Liver (tissue), 3 donors: ENCODE results near the gene EML4.

ENCODE experiments used
- NR2F2 ChIP-seq: IDR thresholded peaks from 2 replicates; pipeline ENCODE4 v1.6.1; 2016; ENCODE audit warnings: antibody characterized with exemption
- TAF1 ChIP-seq: conservative IDR thresholded peaks from 2 replicates; pipeline ENCODE4 v1.6.1; 2016; ENCODE audit warnings: antibody characterized with exemption, mild to moderate bottlenecking
- TF ChIP-seq, protein P1 (sequence below): fragments of 150-350 bp; IDR thresholded peaks from 2 replicates; pipeline ENCODE4 v1.5.1; 2017; ENCODE audit warnings: improper control_type of control experiment, low read depth, low read length; ENCODE audit not compliant: missing input control
- TF ChIP-seq, protein P2 (sequence below): IDR thresholded peaks from 2 replicates; pipeline ENCODE4 v1.6.1; 2016; ENCODE audit warnings: antibody characterized with exemption, mild to moderate bottlenecking
- donor health status: healthy.
- donor health status: healthy.

DNA sequence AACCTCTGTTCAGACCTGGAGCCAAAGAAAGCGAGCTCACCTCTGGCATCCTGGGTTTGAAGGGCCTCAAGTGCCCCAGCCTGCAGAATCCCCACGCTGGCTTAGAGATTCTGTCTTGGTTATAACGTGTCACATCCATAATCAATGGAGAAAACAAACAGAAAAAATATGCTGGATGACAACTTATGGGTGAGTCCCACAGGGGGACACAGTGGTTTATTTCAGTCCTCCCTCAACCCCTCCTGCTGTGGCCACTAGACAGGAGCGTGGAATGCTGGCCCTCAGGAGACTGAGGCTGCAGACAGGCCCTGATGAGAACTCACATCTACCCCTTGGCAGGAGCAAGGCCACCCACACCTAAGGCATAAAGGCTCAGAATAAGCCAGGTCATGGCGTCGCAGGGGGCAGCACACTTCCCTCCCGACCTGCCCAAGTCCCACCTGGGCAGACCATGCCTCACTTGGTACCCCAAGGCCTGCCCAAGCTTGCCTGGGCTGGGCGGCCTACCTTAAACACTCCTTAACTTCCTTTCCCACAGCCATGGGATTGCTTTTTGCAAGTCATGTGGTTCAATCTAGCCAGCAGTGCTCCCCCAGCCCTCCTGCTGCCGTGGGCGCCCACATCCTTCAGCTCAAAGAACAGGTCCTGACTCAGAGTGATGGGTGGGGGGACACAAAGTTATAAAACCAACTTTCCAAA is 171.9 kb downstream of the EML4 start:
- TF ChIP-seq, protein P1, sequence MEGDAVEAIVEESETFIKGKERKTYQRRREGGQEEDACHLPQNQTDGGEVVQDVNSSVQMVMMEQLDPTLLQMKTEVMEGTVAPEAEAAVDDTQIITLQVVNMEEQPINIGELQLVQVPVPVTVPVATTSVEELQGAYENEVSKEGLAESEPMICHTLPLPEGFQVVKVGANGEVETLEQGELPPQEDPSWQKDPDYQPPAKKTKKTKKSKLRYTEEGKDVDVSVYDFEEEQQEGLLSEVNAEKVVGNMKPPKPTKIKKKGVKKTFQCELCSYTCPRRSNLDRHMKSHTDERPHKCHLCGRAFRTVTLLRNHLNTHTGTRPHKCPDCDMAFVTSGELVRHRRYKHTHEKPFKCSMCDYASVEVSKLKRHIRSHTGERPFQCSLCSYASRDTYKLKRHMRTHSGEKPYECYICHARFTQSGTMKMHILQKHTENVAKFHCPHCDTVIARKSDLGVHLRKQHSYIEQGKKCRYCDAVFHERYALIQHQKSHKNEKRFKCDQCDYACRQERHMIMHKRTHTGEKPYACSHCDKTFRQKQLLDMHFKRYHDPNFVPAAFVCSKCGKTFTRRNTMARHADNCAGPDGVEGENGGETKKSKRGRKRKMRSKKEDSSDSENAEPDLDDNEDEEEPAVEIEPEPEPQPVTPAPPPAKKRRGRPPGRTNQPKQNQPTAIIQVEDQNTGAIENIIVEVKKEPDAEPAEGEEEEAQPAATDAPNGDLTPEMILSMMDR: no peak
- TF ChIP-seq, protein P2, sequence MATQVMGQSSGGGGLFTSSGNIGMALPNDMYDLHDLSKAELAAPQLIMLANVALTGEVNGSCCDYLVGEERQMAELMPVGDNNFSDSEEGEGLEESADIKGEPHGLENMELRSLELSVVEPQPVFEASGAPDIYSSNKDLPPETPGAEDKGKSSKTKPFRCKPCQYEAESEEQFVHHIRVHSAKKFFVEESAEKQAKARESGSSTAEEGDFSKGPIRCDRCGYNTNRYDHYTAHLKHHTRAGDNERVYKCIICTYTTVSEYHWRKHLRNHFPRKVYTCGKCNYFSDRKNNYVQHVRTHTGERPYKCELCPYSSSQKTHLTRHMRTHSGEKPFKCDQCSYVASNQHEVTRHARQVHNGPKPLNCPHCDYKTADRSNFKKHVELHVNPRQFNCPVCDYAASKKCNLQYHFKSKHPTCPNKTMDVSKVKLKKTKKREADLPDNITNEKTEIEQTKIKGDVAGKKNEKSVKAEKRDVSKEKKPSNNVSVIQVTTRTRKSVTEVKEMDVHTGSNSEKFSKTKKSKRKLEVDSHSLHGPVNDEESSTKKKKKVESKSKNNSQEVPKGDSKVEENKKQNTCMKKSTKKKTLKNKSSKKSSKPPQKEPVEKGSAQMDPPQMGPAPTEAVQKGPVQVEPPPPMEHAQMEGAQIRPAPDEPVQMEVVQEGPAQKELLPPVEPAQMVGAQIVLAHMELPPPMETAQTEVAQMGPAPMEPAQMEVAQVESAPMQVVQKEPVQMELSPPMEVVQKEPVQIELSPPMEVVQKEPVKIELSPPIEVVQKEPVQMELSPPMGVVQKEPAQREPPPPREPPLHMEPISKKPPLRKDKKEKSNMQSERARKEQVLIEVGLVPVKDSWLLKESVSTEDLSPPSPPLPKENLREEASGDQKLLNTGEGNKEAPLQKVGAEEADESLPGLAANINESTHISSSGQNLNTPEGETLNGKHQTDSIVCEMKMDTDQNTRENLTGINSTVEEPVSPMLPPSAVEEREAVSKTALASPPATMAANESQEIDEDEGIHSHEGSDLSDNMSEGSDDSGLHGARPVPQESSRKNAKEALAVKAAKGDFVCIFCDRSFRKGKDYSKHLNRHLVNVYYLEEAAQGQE: no peak
- TF ChIP-seq TAF1 (no peak), NR2F2 (no peak)
